Activated T-cell treated with anti-CD3 and anti-CD28 coated beads for 4 hours (primary cell): Measurements from ENCODE around the gene AIP.

Experiments used
- DNase-seq: peaks from one replicate; pipeline ENCODE4 v3.0.0-alpha.2; 2020

The AIP gene

GRCh38 chr11:67538823-67539505 lies 56.1 kb downstream of the AIP start:
- no peak for DNase-seq

GRCh38 chr11:67539550-67539949 lies 56.7 kb downstream of the AIP start:
- no peak for DNase-seq
